PFSK-1 (cell line): ENCODE measurements around the gene KIF3B.

Source experiments
- FOXP2 ChIP-seq: optimal IDR thresholded peaks from 2 replicates; pipeline ENCODE3; 2011; ENCODE audit warnings: borderline replicate concordance, control low read depth, inconsistent platforms; ENCODE audit not compliant: insufficient read depth; ENCODE audit errors: extremely low read length, extremely low read depth
- POLR2AphosphoS5 ChIP-seq: IDR thresholded peaks from 2 replicates; pipeline ENCODE4 v1.6.1; 2012; ENCODE audit warnings: low read depth, mild to moderate bottlenecking, control low read depth, low read length, moderate library complexity
- SIN3A ChIP-seq: IDR thresholded peaks from 2 replicates; pipeline ENCODE4 v1.6.1; 2012; ENCODE audit warnings: mild to moderate bottlenecking, low read length, moderate library complexity, borderline replicate concordance; ENCODE audit not compliant: insufficient read depth
- TAF1 ChIP-seq: IDR thresholded peaks from 2 replicates; pipeline ENCODE4 v1.6.1; 2012; ENCODE audit warnings: low read length, control low read depth, borderline replicate concordance; ENCODE audit not compliant: insufficient read depth
- TF ChIP-seq, protein P1 (sequence below), 2 experiments: IDR thresholded peaks; 2 replicates each; pipeline versions ENCODE4 v1.6.1 to v1.8.0; 2011 to 2012; ENCODE audit warnings: low read depth in 2 of 2, low read length in 2 of 2, control low read depth in 1 of 2, inconsistent platforms in 1 of 2, mild to moderate bottlenecking in 1 of 2, moderate library complexity in 1 of 2; ENCODE audit not compliant: insufficient read depth in 1 of 2

The KIF3B gene

DNA sequence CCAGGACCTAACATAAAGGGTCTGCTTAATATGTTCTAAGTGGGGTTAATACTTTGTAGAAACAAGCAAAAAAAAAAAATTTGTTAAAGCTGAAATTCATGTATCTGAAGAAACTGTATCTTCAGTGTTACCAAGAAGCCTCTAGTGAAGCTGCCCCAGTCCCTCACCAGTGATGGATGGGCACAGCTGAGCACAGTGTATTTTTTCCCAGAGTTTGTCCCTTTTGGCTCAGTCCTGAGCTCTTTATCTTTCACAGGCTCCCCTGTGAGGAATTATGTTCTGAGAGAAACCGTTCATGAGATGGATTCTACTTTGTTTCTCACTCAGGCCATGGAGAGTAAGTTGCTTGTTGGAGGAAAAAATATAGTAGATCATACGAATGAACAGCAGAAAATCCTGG, 38.4 kb downstream of the KIF3B start:
- TF ChIP-seq SIN3A (no peak), TAF1 (no peak), POLR2AphosphoS5 (no peak), FOXP2 (no peak)
- TF ChIP-seq, protein P1, sequence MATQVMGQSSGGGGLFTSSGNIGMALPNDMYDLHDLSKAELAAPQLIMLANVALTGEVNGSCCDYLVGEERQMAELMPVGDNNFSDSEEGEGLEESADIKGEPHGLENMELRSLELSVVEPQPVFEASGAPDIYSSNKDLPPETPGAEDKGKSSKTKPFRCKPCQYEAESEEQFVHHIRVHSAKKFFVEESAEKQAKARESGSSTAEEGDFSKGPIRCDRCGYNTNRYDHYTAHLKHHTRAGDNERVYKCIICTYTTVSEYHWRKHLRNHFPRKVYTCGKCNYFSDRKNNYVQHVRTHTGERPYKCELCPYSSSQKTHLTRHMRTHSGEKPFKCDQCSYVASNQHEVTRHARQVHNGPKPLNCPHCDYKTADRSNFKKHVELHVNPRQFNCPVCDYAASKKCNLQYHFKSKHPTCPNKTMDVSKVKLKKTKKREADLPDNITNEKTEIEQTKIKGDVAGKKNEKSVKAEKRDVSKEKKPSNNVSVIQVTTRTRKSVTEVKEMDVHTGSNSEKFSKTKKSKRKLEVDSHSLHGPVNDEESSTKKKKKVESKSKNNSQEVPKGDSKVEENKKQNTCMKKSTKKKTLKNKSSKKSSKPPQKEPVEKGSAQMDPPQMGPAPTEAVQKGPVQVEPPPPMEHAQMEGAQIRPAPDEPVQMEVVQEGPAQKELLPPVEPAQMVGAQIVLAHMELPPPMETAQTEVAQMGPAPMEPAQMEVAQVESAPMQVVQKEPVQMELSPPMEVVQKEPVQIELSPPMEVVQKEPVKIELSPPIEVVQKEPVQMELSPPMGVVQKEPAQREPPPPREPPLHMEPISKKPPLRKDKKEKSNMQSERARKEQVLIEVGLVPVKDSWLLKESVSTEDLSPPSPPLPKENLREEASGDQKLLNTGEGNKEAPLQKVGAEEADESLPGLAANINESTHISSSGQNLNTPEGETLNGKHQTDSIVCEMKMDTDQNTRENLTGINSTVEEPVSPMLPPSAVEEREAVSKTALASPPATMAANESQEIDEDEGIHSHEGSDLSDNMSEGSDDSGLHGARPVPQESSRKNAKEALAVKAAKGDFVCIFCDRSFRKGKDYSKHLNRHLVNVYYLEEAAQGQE (IDR thresholded peaks at IDR 0.05; ENCODE audit: insufficient read depth in 1 of 2, low read depth in 2 of 2, low read length in 2 of 2): no peak

- no peak for TF ChIP-seq POLR2AphosphoS5
These were observed 39.2 kb downstream of the KIF3B start for GRCh38 chr20:32316667-32317066.

GRCh38 chr20:32319100-32319499, 41.6 kb downstream of the KIF3B start:
- no peak for TF ChIP-seq SIN3A
- no peak for TF ChIP-seq TAF1
- TF ChIP-seq POLR2AphosphoS5: no peak
- TF ChIP-seq, protein P1 (IDR thresholded peaks at IDR 0.05; ENCODE audit: insufficient read depth in 1 of 2, low read depth in 2 of 2, low read length in 2 of 2): no peak
- TF ChIP-seq FOXP2: no peak

DNA sequence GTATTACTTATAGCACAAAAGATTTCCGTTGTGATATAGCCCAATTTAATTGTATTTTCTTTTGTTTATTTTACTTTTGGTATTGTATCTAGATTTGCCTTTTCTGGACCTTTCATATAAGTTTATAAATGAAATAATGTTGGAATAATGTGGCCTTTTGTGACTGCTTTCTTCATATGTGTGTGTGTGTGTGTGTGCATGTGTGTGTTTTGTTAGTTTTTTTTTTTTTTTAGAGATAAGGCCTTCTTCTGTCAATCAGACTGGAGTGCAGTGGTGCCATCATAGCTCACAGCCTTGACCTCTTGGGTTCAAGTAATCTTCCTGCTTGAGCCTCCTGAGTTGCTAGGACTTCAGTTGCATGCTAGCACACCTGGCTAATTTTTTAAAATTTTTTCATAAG, 42.9 kb downstream of the KIF3B start:
- no peak for TF ChIP-seq POLR2AphosphoS5
- TF ChIP-seq FOXP2: no peak
- TF ChIP-seq TAF1: no peak
- TF ChIP-seq SIN3A: no peak
- TF ChIP-seq, protein P1 (IDR thresholded peaks at IDR 0.05; ENCODE audit: insufficient read depth in 1 of 2, low read depth in 2 of 2, low read length in 2 of 2): no peak

- no peak for TF ChIP-seq POLR2AphosphoS5
- TF ChIP-seq, protein P1 (IDR thresholded peaks at IDR 0.05; ENCODE audit: insufficient read depth in 1 of 2, low read depth in 2 of 2, low read length in 2 of 2): no peak
- TF ChIP-seq FOXP2: no peak
These were observed 43.9 kb downstream of the KIF3B start for GRCh38 chr20:32321390-32321789.
